ENCODE measurements around the gene GMPR2.

GMPR2 gene

GRCh38 chr14:24185026-24185425 is 47.7 kb upstream of the GMPR2 start:
- Histone ChIP-seq H2BK15ac (ENCODE audit: low read length) (no peak overlapping the region), H3K79me1 (ENCODE audit: low read depth, low read length) (peaks cover 11% of the 10 kb centered on the region), H3K9me3 (replicated peaks in 1 of 2; ENCODE audit: control insufficient read depth in 2 of 2, insufficient read depth in 1 of 2, low read depth in 1 of 2, low read length in 2 of 2) (no peaks in the 10 kb centered on the region), H3K9ac (ENCODE audit: low read depth, low read length, poor library complexity) (peak overlapping the region; percentile 34), H3K27me3 (ENCODE audit: control insufficient read depth in 3 of 3, insufficient read depth in 3 of 3, low read depth in 1 of 3, low read length in 3 of 3) (no peaks in the 10 kb centered on the region), H4K91ac (ENCODE audit: low read depth, low read length, poor library complexity) (no peak overlapping the region), H3K36me3 (replicated peaks in 1 of 2; ENCODE audit: control insufficient read depth in 2 of 2, insufficient read depth in 2 of 2, low read length in 2 of 2) (peaks cover 63 to 80% of the 10 kb centered on the region in 2 donors), H3K4ac (ENCODE audit: low read length) (no peak overlapping the region), H3K4me2 (ENCODE audit: insufficient read depth, low read length, poor library complexity, severe bottlenecking) (no peak overlapping the region), H3K27ac (replicated peaks; ENCODE audit: low read length) (no peak overlapping the region), H2AFZ (ENCODE audit: low read length) (no peak overlapping the region), H3K14ac (ENCODE audit: low read length) (no peak overlapping the region), H2BK12ac (ENCODE audit: low read length) (no peak overlapping the region), H3K23ac (ENCODE audit: low read depth, low read length, poor library complexity) (no peak overlapping the region), H2BK120ac (ENCODE audit: low read depth, low read length) (no peak overlapping the region), H2BK5ac (ENCODE audit: low read length) (peak overlapping the region; percentile 20), H2AK5ac (ENCODE audit: low read depth, low read length) (no peak overlapping the region), H4K8ac (ENCODE audit: low read depth, low read length) (no peak overlapping the region), H3K4me3 (ENCODE audit: low read length in 2 of 2) (no peak overlapping the region), H3K4me1 (ENCODE audit: control insufficient read depth in 2 of 2, insufficient read depth in 1 of 2, low read depth in 1 of 2, low read length in 2 of 2) (peaks cover 4 to 7% of the 10 kb centered on the region in 2 donors), H3K18ac (ENCODE audit: low read length) (no peak overlapping the region)
- WGBS, 2 donors (ENCODE audit: extremely low coverage in 2 of 2, insufficient read length in 2 of 2, insufficient replicate concordance in 1 of 2): no CpG with 5 or more reads among the region's 7 CpGs
- no peak for DNase-seq (ENCODE audit: low spot score)

- H3K4me1 ChIP-seq (ENCODE audit: control insufficient read depth in 2 of 2, insufficient read depth in 1 of 2, low read depth in 1 of 2, low read length in 2 of 2): peaks cover 4 to 7% of the 10 kb centered on the region in 2 donors
- no peak overlapping the region for H4K8ac ChIP-seq (ENCODE audit: low read depth, low read length)
- peaks cover 58 to 80% of the 10 kb centered on the region in 2 donors for H3K36me3 ChIP-seq (replicated peaks in 1 of 2; ENCODE audit: control insufficient read depth in 2 of 2, insufficient read depth in 2 of 2, low read length in 2 of 2)
- no peak overlapping the region for H3K4ac ChIP-seq (ENCODE audit: low read length)
- H3K18ac ChIP-seq (ENCODE audit: low read length): no peak overlapping the region
- no CpG with 5 or more reads among the region's 11 CpGs for WGBS, 2 donors (ENCODE audit: extremely low coverage in 2 of 2, insufficient read length in 2 of 2, insufficient replicate concordance in 1 of 2)
- H3K23ac ChIP-seq (ENCODE audit: low read depth, low read length, poor library complexity): peak overlapping the region; percentile 44
- no peak overlapping the region for H2BK5ac ChIP-seq (ENCODE audit: low read length)
- no peak overlapping the region for H3K9ac ChIP-seq (ENCODE audit: low read depth, low read length, poor library complexity)
- H3K79me1 ChIP-seq (ENCODE audit: low read depth, low read length): peaks cover 7% of the 10 kb centered on the region
- no peak overlapping the region for H2AK5ac ChIP-seq (ENCODE audit: low read depth, low read length)
- no peak overlapping the region for H2BK12ac ChIP-seq (ENCODE audit: low read length)
- H3K4me2 ChIP-seq (ENCODE audit: insufficient read depth, low read length, poor library complexity, severe bottlenecking): no peak overlapping the region
- H3K14ac ChIP-seq (ENCODE audit: low read length): no peak overlapping the region
- DNase-seq (ENCODE audit: low spot score): no peak
- no peak overlapping the region for H3K27ac ChIP-seq (replicated peaks; ENCODE audit: low read length)
- H3K4me3 ChIP-seq (ENCODE audit: low read length in 2 of 2): peak overlapping the region in 1 of 2 donors; percentile 24
- H2BK120ac ChIP-seq (ENCODE audit: low read depth, low read length): no peak overlapping the region
- H3K9me3 ChIP-seq (replicated peaks in 1 of 2; ENCODE audit: control insufficient read depth in 2 of 2, insufficient read depth in 1 of 2, low read depth in 1 of 2, low read length in 2 of 2): no peaks in the 10 kb centered on the region
- H3K27me3 ChIP-seq (ENCODE audit: control insufficient read depth in 3 of 3, insufficient read depth in 3 of 3, low read depth in 1 of 3, low read length in 3 of 3): no peaks in the 10 kb centered on the region
- no peak overlapping the region for H4K91ac ChIP-seq (ENCODE audit: low read depth, low read length, poor library complexity)
- no peak overlapping the region for H2AFZ ChIP-seq (ENCODE audit: low read length)
- H2BK15ac ChIP-seq (ENCODE audit: low read length): no peak overlapping the region
These were observed 47.0 kb upstream of the GMPR2 start for GRCh38 chr14:24185741-24186140.

- Histone ChIP-seq H3K4me2 (ENCODE audit: insufficient read depth, low read length, poor library complexity, severe bottlenecking) (no peak overlapping the region), H3K23ac (ENCODE audit: low read depth, low read length, poor library complexity) (no peak overlapping the region), H3K27ac (replicated peaks; ENCODE audit: low read length) (no peak overlapping the region), H3K4ac (ENCODE audit: low read length) (no peak overlapping the region), H2BK15ac (ENCODE audit: low read length) (no peak overlapping the region), H2BK5ac (ENCODE audit: low read length) (no peak overlapping the region), H2AK5ac (ENCODE audit: low read depth, low read length) (no peak overlapping the region), H2BK120ac (ENCODE audit: low read depth, low read length) (no peak overlapping the region), H3K4me3 (ENCODE audit: low read length in 2 of 2) (peak overlapping the region in 1 of 2 donors; percentile 79), H4K91ac (ENCODE audit: low read depth, low read length, poor library complexity) (no peak overlapping the region), H4K8ac (ENCODE audit: low read depth, low read length) (no peak overlapping the region), H3K79me1 (ENCODE audit: low read depth, low read length) (peaks cover 7% of the 10 kb centered on the region), H3K9ac (ENCODE audit: low read depth, low read length, poor library complexity) (no peak overlapping the region), H2BK12ac (ENCODE audit: low read length) (no peak overlapping the region), H3K18ac (ENCODE audit: low read length) (no peak overlapping the region), H3K9me3 (replicated peaks in 1 of 2; ENCODE audit: control insufficient read depth in 2 of 2, insufficient read depth in 1 of 2, low read depth in 1 of 2, low read length in 2 of 2) (no peaks in the 10 kb centered on the region), H3K14ac (ENCODE audit: low read length) (no peak overlapping the region), H2AFZ (ENCODE audit: low read length) (no peak overlapping the region), H3K27me3 (ENCODE audit: control insufficient read depth in 3 of 3, insufficient read depth in 3 of 3, low read depth in 1 of 3, low read length in 3 of 3) (no peaks in the 10 kb centered on the region), H3K4me1 (ENCODE audit: control insufficient read depth in 2 of 2, insufficient read depth in 1 of 2, low read depth in 1 of 2, low read length in 2 of 2) (peaks cover 4 to 7% of the 10 kb centered on the region in 2 donors), H3K36me3 (replicated peaks in 1 of 2; ENCODE audit: control insufficient read depth in 2 of 2, insufficient read depth in 2 of 2, low read length in 2 of 2) (peaks cover 51 to 77% of the 10 kb centered on the region in 2 donors)
- no peak for DNase-seq (ENCODE audit: low spot score)
- no CpG with 5 or more reads among the region's 10 CpGs for WGBS, 2 donors (ENCODE audit: extremely low coverage in 2 of 2, insufficient read length in 2 of 2, insufficient replicate concordance in 1 of 2)
These were observed 45.7 kb upstream of the GMPR2 start for GRCh38 chr14:24186831-24187538.

- H3K4me2 ChIP-seq (ENCODE audit: insufficient read depth, low read length, poor library complexity, severe bottlenecking): peak overlapping the region; percentile 92
- no peak overlapping the region for H3K18ac ChIP-seq (ENCODE audit: low read length)
- H3K79me1 ChIP-seq (ENCODE audit: low read depth, low read length): peaks cover 7% of the 10 kb centered on the region
- H3K4ac ChIP-seq (ENCODE audit: low read length): no peak overlapping the region
- no peak overlapping the region for H4K8ac ChIP-seq (ENCODE audit: low read depth, low read length)
- H3K4me3 ChIP-seq (ENCODE audit: low read length in 2 of 2): peak overlapping the region; percentile 33 to 79
- H2AK5ac ChIP-seq (ENCODE audit: low read depth, low read length): no peak overlapping the region
- no peak overlapping the region for H2AFZ ChIP-seq (ENCODE audit: low read length)
- H3K27me3 ChIP-seq (ENCODE audit: control insufficient read depth in 3 of 3, insufficient read depth in 3 of 3, low read depth in 1 of 3, low read length in 3 of 3): no peaks in the 10 kb centered on the region
- no peak overlapping the region for H2BK15ac ChIP-seq (ENCODE audit: low read length)
- no peak overlapping the region for H3K9ac ChIP-seq (ENCODE audit: low read depth, low read length, poor library complexity)
- no CpG with 5 or more reads among the region's 2 CpGs for WGBS, 2 donors (ENCODE audit: extremely low coverage in 2 of 2, insufficient read length in 2 of 2, insufficient replicate concordance in 1 of 2)
- H3K36me3 ChIP-seq (replicated peaks in 1 of 2; ENCODE audit: control insufficient read depth in 2 of 2, insufficient read depth in 2 of 2, low read length in 2 of 2): peaks cover 51 to 77% of the 10 kb centered on the region in 2 donors
- no peak overlapping the region for H2BK5ac ChIP-seq (ENCODE audit: low read length)
- no peak overlapping the region for H3K14ac ChIP-seq (ENCODE audit: low read length)
- peaks cover 4 to 7% of the 10 kb centered on the region in 2 donors for H3K4me1 ChIP-seq (ENCODE audit: control insufficient read depth in 2 of 2, insufficient read depth in 1 of 2, low read depth in 1 of 2, low read length in 2 of 2)
- no peak overlapping the region for H3K27ac ChIP-seq (replicated peaks; ENCODE audit: low read length)
- no peak overlapping the region for H4K91ac ChIP-seq (ENCODE audit: low read depth, low read length, poor library complexity)
- no peak overlapping the region for H2BK12ac ChIP-seq (ENCODE audit: low read length)
- DNase-seq (ENCODE audit: low spot score): no peak
- no peak overlapping the region for H2BK120ac ChIP-seq (ENCODE audit: low read depth, low read length)
- H3K23ac ChIP-seq (ENCODE audit: low read depth, low read length, poor library complexity): no peak overlapping the region
- H3K9me3 ChIP-seq (replicated peaks in 1 of 2; ENCODE audit: control insufficient read depth in 2 of 2, insufficient read depth in 1 of 2, low read depth in 1 of 2, low read length in 2 of 2): no peaks in the 10 kb centered on the region
These were observed 45.2 kb upstream of the GMPR2 start for GRCh38 chr14:24187539-24187915.
